ENCODE measurements around the gene TIE1. TPM values are rescaled to one million over a fixed set of nuclear protein-coding genes. Genes with fewer than 3 reads are reported as not detected.

Gene TIE1
- total and polyA plus RNA-seq, 2 donors (not counting 1 experiment from before 2014, with no cell fraction given): 0.02 TPM; not detected in 1

DNA sequence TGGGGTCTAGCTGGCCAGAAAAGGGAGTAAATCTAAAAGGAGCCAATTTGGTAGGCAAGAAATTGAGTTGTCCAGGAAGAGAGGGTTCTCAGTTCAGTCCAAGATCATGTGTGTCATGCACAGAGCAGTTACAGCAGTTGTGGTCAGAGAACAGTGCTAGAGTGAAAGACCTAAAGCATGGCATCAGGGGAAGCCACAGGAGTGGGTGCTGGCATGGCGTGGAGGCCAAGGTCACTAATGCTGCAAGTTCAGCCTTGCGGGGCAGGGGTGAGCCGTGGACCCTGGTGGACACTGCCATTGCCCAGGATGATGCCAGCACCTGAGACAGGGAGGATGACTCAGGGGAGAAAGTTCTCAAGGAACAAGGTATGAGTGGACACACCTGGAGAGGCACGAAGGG, 47.6 kb upstream of the TIE1 start:
- DNase-seq (ENCODE audit: low read depth in 2 of 2): no peak
- Histone ChIP-seq H3K4me1 (ENCODE audit: control insufficient read depth, extremely low read depth, insufficient read depth, low read length) (no peaks in the 10 kb centered on the region), H3K9ac (ENCODE audit: insufficient read depth, low read length) (no peak overlapping the region), H4K20me1 (ENCODE audit: control insufficient read depth, extremely low read depth, insufficient read depth, low read length) (no peaks in the 10 kb centered on the region), H3K27ac (ENCODE audit: insufficient read depth, low read length) (no peak overlapping the region), H3K79me2 (ENCODE audit: control insufficient read depth, insufficient read depth, low read length) (no peaks in the 10 kb centered on the region), H3K9me3 (ENCODE audit: control insufficient read depth, insufficient read depth, low read depth, low read length) (no peaks in the 10 kb centered on the region), H3K36me3 (ENCODE audit: control insufficient read depth, insufficient read depth, low read length) (no peaks in the 10 kb centered on the region), H3K4me3 (replicated peaks in 1 of 4; ENCODE audit: control extremely low read depth in 1 of 4, insufficient read depth in 1 of 4, low read depth in 3 of 4, low read length in 4 of 4) (no peak overlapping the region), H2AFZ (ENCODE audit: low read length) (no peak overlapping the region), H3K27me3 (ENCODE audit: control insufficient read depth, insufficient read depth, low read length) (peaks cover 13% of the 10 kb centered on the region), H3K4me2 (ENCODE audit: extremely low read depth, insufficient read depth, low read length) (no peak overlapping the region)
- TF ChIP-seq, protein P1, sequence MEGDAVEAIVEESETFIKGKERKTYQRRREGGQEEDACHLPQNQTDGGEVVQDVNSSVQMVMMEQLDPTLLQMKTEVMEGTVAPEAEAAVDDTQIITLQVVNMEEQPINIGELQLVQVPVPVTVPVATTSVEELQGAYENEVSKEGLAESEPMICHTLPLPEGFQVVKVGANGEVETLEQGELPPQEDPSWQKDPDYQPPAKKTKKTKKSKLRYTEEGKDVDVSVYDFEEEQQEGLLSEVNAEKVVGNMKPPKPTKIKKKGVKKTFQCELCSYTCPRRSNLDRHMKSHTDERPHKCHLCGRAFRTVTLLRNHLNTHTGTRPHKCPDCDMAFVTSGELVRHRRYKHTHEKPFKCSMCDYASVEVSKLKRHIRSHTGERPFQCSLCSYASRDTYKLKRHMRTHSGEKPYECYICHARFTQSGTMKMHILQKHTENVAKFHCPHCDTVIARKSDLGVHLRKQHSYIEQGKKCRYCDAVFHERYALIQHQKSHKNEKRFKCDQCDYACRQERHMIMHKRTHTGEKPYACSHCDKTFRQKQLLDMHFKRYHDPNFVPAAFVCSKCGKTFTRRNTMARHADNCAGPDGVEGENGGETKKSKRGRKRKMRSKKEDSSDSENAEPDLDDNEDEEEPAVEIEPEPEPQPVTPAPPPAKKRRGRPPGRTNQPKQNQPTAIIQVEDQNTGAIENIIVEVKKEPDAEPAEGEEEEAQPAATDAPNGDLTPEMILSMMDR (conservative IDR thresholded peaks at IDR 0.05 in 1 of 2, IDR thresholded peaks at IDR 0.05 in 1 of 2; ENCODE audit: low read depth in 1 of 2, low read length in 2 of 2): no peak
- TF ChIP-seq EZH2 (IDR thresholded peaks at IDR 0.05; ENCODE audit: low read length, missing control alignments): no peak

DNA sequence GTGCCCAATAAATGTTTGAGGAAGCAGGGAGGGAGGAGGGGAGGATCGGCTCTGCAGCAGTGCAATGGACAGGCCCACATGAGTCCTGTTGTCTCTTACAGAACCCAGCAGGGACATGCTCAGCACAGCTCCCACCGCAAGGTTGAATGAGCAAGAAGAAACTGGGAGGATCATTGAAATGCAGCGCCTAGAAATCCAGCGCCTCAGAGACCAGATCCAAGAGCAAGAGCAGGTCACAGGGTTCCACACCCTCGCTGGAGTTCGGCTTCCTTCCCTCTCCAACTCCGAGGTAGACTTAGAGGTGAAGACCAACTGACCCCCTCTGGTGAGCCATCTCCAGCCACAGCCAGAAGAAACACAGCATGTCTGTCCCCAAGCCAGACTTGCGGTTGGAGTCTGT, 46.9 kb upstream of the TIE1 start:
- no peaks in the 10 kb centered on the region for H4K20me1 ChIP-seq (ENCODE audit: control insufficient read depth, extremely low read depth, insufficient read depth, low read length)
- H2AFZ ChIP-seq (ENCODE audit: low read length): no peak overlapping the region
- TF ChIP-seq, protein P1 (conservative IDR thresholded peaks at IDR 0.05 in 1 of 2, IDR thresholded peaks at IDR 0.05 in 1 of 2; ENCODE audit: low read depth in 1 of 2, low read length in 2 of 2): no peak
- no peak for TF ChIP-seq EZH2 (IDR thresholded peaks at IDR 0.05; ENCODE audit: low read length, missing control alignments)
- H3K79me2 ChIP-seq (ENCODE audit: control insufficient read depth, insufficient read depth, low read length): no peaks in the 10 kb centered on the region
- H3K27me3 ChIP-seq (ENCODE audit: control insufficient read depth, insufficient read depth, low read length): peaks cover 13% of the 10 kb centered on the region
- no peaks in the 10 kb centered on the region for H3K9me3 ChIP-seq (ENCODE audit: control insufficient read depth, insufficient read depth, low read depth, low read length)
- no peak overlapping the region for H3K4me3 ChIP-seq (replicated peaks in 1 of 4; ENCODE audit: control extremely low read depth in 1 of 4, insufficient read depth in 1 of 4, low read depth in 3 of 4, low read length in 4 of 4)
- no peak for DNase-seq (ENCODE audit: low read depth in 2 of 2)
- no peaks in the 10 kb centered on the region for H3K4me1 ChIP-seq (ENCODE audit: control insufficient read depth, extremely low read depth, insufficient read depth, low read length)
- H3K4me2 ChIP-seq (ENCODE audit: extremely low read depth, insufficient read depth, low read length): no peak overlapping the region
- no peak overlapping the region for H3K27ac ChIP-seq (ENCODE audit: insufficient read depth, low read length)
- no peak overlapping the region for H3K9ac ChIP-seq (ENCODE audit: insufficient read depth, low read length)
- no peaks in the 10 kb centered on the region for H3K36me3 ChIP-seq (ENCODE audit: control insufficient read depth, insufficient read depth, low read length)

DNA sequence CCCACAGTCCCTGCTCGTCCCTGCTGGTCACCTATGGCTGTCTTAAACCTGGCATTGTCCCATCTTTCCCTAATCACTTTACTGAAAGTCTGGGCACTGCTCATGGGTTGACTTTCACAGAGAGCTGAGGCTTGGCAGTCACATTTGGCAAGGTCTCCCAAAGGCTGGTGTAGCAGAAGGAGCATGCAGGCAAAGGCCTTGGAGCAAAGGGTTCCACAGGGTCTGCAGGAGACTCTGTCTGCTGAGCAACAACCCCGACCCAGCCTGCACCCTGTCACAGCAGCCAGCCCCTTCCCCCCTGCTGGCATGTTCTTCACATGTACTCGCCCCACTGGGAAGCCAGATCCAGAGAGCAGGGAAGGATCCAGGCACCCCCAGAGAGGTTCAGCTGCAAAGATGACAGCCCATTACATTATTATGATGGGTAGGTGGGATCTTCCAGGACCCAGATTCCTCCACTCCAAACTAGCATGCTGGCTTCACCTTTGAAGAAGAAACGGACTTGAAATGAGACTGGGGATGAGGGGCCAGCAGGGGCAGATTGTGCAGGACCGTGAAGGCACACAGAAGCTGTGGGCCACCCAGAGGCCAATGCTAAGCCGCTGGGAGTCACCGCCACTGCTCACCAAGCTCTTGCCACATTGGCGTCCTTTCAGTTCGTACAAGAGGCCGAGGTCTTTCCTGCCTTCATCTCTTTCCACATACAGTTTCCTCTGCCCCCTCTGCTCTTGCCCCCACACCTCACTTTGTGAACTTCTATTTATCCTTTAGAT, 45.2 kb upstream of the TIE1 start:
- Histone ChIP-seq H3K9me3 (ENCODE audit: control insufficient read depth, insufficient read depth, low read depth, low read length) (no peaks in the 10 kb centered on the region), H3K27me3 (ENCODE audit: control insufficient read depth, insufficient read depth, low read length) (peaks cover 13% of the 10 kb centered on the region), H3K4me2 (ENCODE audit: extremely low read depth, insufficient read depth, low read length) (no peak overlapping the region), H3K9ac (ENCODE audit: insufficient read depth, low read length) (no peak overlapping the region), H3K4me1 (ENCODE audit: control insufficient read depth, extremely low read depth, insufficient read depth, low read length) (no peaks in the 10 kb centered on the region), H2AFZ (ENCODE audit: low read length) (no peak overlapping the region), H3K79me2 (ENCODE audit: control insufficient read depth, insufficient read depth, low read length) (no peaks in the 10 kb centered on the region), H3K4me3 (replicated peaks in 1 of 4; ENCODE audit: control extremely low read depth in 1 of 4, insufficient read depth in 1 of 4, low read depth in 3 of 4, low read length in 4 of 4) (no peak overlapping the region), H4K20me1 (ENCODE audit: control insufficient read depth, extremely low read depth, insufficient read depth, low read length) (no peaks in the 10 kb centered on the region), H3K27ac (ENCODE audit: insufficient read depth, low read length) (no peak overlapping the region), H3K36me3 (ENCODE audit: control insufficient read depth, insufficient read depth, low read length) (no peaks in the 10 kb centered on the region)
- TF ChIP-seq EZH2 (IDR thresholded peaks at IDR 0.05; ENCODE audit: low read length, missing control alignments): no peak
- TF ChIP-seq, protein P1 (conservative IDR thresholded peaks at IDR 0.05 in 1 of 2, IDR thresholded peaks at IDR 0.05 in 1 of 2; ENCODE audit: low read depth in 1 of 2, low read length in 2 of 2): no peak
- no peak for DNase-seq (ENCODE audit: low read depth in 2 of 2)
